Measurements from ENCODE around the gene TGFBRAP1. TPM values are rescaled to one million over a fixed set of nuclear protein-coding genes. Genes with fewer than 3 reads are reported as not detected.
"Not testable (repeated sequence)": the region's sequence is repeated elsewhere in the genome, so short reads cannot be mapped to it uniquely, and the experiment has no call there.

The TGFBRAP1 gene
- total and polyA plus RNA-seq, 2 donors, result 12.1 to 13.9 TPM

DNA sequence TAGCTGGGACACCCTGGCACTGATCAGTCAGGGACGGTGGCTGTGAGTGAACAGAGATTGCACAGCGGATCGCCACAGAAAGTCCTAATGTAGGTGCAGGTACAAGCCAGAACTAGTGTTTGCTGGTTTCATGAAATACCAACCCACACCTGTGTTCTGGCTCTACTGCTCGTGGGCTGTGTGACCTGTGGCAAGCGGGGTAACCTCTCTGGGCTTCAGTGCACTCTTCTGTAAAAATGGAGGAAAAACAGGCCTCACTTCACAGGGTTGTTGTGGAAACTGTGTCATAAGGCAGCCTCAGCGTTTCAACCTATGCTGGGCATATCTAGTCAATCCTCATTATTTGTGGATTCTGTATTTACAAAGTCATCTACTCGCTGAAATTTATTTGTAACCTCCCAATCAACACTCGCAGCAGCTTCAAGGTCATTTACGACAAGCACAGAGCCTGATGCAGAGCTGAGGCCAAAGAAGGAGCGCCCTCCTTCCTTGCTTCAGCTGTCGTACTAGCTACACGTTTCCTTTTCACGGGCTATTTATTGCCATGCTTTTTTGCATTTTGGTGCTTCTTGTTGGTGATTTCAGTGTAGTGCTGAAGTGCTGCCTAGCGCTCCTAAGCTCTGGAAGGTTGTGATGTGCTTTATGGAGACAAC is 58.0 kb downstream of the TGFBRAP1 start:
- DNase-seq (ENCODE audit: extremely low spot score), result no peak
- peaks cover 2% of the 10 kb centered on the region for H3K36me3 ChIP-seq (ENCODE audit: insufficient read depth)
- no peak overlapping the region for H3K27ac ChIP-seq (ENCODE audit: low read depth)
- 93% methylated on average over 14 of the region's 14 CpGs for whole genome bisulfite sequencing
- no peak overlapping the region for H3K4me3 ChIP-seq (ENCODE audit: low read depth, low read length)
- no peaks in the 10 kb centered on the region for H3K4me1 ChIP-seq (ENCODE audit: insufficient read depth)

- 96% methylated on average over 21 of the region's 21 CpGs for WGBS
- no peak overlapping the region for H3K4me3 ChIP-seq (ENCODE audit: low read depth, low read length)
- H3K27ac ChIP-seq (ENCODE audit: low read depth), result no peak overlapping the region
- DNase-seq (ENCODE audit: extremely low spot score), result no peak
- H3K36me3 ChIP-seq (ENCODE audit: insufficient read depth), result peaks cover 2% of the 10 kb centered on the region
- no peaks in the 10 kb centered on the region for H3K4me1 ChIP-seq (ENCODE audit: insufficient read depth)
Observed at GRCh38 chr2:105269426-105269825, 60.1 kb downstream of the TGFBRAP1 start.

GRCh38 chr2:105262651-105263091 is 66.9 kb downstream of the TGFBRAP1 start:
- H3K4me1 ChIP-seq (ENCODE audit: insufficient read depth), result no peaks in the 10 kb centered on the region
- H3K27ac ChIP-seq (ENCODE audit: low read depth), result no peak overlapping the region
- no peak overlapping the region for H3K4me3 ChIP-seq (ENCODE audit: low read depth, low read length)
- no peaks in the 10 kb centered on the region for H3K36me3 ChIP-seq (ENCODE audit: insufficient read depth)
- 69% methylated on average over 10 of the region's 10 CpGs for WGBS
- no peak for DNase-seq (ENCODE audit: extremely low spot score)

DNA sequence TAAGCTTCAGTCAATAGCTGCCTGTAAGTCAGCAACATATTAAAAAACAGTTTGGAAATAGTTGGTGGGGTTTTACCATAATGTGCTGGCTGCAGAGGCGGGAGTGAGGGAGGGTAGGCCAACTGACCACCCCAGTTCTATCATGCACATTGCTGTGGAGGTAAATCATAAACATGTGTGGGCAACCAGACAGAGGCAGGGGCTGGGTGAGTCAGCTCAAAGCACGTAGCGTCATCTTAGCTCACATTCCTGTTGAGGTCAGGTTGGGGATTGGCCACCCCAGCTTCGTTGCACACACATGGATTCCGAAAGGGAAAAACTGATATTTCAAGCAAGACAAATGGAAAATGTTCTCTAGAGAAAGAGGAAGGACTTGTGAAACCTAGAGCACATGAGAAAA is 68.5 kb downstream of the TGFBRAP1 start:
- 55% methylated on average over 5 of the region's 5 CpGs for WGBS
- H3K36me3 ChIP-seq (ENCODE audit: insufficient read depth), result no peaks in the 10 kb centered on the region
- no peaks in the 10 kb centered on the region for H3K4me1 ChIP-seq (ENCODE audit: insufficient read depth)
- no peak overlapping the region for H3K4me3 ChIP-seq (ENCODE audit: low read depth, low read length)
- H3K27ac ChIP-seq (ENCODE audit: low read depth), result no peak overlapping the region
- DNase-seq (ENCODE audit: extremely low spot score), result no peak

- no peak overlapping the region for H3K4me3 ChIP-seq (ENCODE audit: low read depth, low read length)
- no peak overlapping the region for H3K27ac ChIP-seq (ENCODE audit: low read depth)
- 82% methylated on average over 10 of the region's 10 CpGs for WGBS
- DNase-seq (ENCODE audit: extremely low spot score), result no peak
- no peaks in the 10 kb centered on the region for H3K4me1 ChIP-seq (ENCODE audit: insufficient read depth)
- no peaks in the 10 kb centered on the region for H3K36me3 ChIP-seq (ENCODE audit: insufficient read depth)
Observed at GRCh38 chr2:105258835-105259350, 70.6 kb downstream of the TGFBRAP1 start.

DNA sequence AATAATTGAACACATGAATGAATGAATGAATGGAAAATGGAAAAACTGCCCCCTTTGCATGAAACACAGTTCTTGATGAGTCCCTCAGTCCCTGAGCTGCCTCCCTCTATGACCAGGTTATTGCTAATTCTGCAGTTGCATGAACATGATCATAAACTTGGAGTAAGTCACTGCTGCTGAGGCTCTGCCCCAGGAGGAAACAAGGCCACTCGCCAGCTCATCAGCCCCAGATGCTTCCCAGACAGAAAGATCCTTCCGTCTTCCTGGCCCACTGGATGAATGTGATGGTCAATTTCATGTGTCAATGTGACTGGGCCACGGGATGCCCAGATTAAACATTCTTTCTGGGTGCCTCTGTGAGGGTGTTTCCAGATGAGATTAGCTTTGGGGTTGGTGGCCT is 71.6 kb downstream of the TGFBRAP1 start:
- DNase-seq (ENCODE audit: extremely low spot score), result no peak
- Histone ChIP-seq H3K4me1 (ENCODE audit: insufficient read depth) (no peaks in the 10 kb centered on the region), H3K4me3 (ENCODE audit: low read depth, low read length) (no peak overlapping the region), H3K27ac (ENCODE audit: low read depth) (no peak overlapping the region), H3K36me3 (ENCODE audit: insufficient read depth) (no peaks in the 10 kb centered on the region)
- WGBS, result 91% methylated on average over 3 of the region's 3 CpGs

- no peak for DNase-seq (ENCODE audit: extremely low spot score)
- no peak overlapping the region for H3K4me3 ChIP-seq (ENCODE audit: low read depth, low read length)
- WGBS, result 59% methylated on average over 11 of the region's 11 CpGs
- no peaks in the 10 kb centered on the region for H3K36me3 ChIP-seq (ENCODE audit: insufficient read depth)
- H3K27ac ChIP-seq (ENCODE audit: low read depth), result no peak overlapping the region
- H3K4me1 ChIP-seq (ENCODE audit: insufficient read depth), result no peaks in the 10 kb centered on the region
Observed at GRCh38 chr2:105256431-105257047, 73.0 kb downstream of the TGFBRAP1 start.

- no peak for DNase-seq (ENCODE audit: extremely low spot score)
- whole genome bisulfite sequencing, result 85% methylated on average over 2 of the region's 2 CpGs
Observed at GRCh38 chr2:105255979-105256378, 73.6 kb downstream of the TGFBRAP1 start.

GRCh38 chr2:105254531-105255210 is 74.9 kb downstream of the TGFBRAP1 start:
- H3K4me3 ChIP-seq (ENCODE audit: low read depth, low read length), result no peak overlapping the region
- H3K27ac ChIP-seq (ENCODE audit: low read depth), result no peak overlapping the region
- peaks cover 1% of the 10 kb centered on the region for H3K4me1 ChIP-seq (ENCODE audit: insufficient read depth)
- no peaks in the 10 kb centered on the region for H3K36me3 ChIP-seq (ENCODE audit: insufficient read depth)
- no peak for DNase-seq (ENCODE audit: extremely low spot score)
- WGBS, result 85% methylated on average over 5 of the region's 5 CpGs

More at GRCh38 chr2:105255979-105256378, 73.6 kb downstream of the TGFBRAP1 start:
- Histone ChIP-seq H3K27ac (ENCODE audit: low read depth) (no peak overlapping the region), H3K4me3 (ENCODE audit: low read depth, low read length) (no peak overlapping the region), H3K4me1 (ENCODE audit: insufficient read depth) (no peaks in the 10 kb centered on the region), H3K36me3 (ENCODE audit: insufficient read depth) (no peaks in the 10 kb centered on the region)

DNA sequence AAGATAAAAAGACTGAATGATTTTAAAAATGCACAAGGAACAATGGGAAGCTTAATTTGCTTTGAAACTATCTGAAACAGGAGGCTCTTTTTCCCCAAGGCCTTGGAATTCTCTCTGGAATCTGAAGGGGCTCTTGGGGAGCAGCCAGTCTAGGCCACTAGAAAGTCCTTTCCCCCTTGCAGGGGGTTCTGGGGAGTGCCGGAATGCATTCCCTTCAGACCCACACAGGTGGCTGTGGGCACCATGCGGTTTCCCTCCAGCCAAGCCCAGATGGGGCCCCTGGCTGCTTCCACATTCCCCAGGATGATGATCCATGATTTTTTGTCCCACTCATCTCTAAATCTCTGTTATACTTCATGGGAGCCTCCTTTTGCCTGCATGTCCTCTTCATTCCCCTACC is 77.3 kb downstream of the TGFBRAP1 start:
- no peak for DNase-seq (ENCODE audit: extremely low spot score)
- H3K36me3 ChIP-seq (ENCODE audit: insufficient read depth), result no peaks in the 10 kb centered on the region
- WGBS, result 90% methylated on average over 2 of the region's 2 CpGs
- no peak overlapping the region for H3K4me3 ChIP-seq (ENCODE audit: low read depth, low read length)
- no peak overlapping the region for H3K27ac ChIP-seq (ENCODE audit: low read depth)
- peaks cover 1% of the 10 kb centered on the region for H3K4me1 ChIP-seq (ENCODE audit: insufficient read depth)

DNA sequence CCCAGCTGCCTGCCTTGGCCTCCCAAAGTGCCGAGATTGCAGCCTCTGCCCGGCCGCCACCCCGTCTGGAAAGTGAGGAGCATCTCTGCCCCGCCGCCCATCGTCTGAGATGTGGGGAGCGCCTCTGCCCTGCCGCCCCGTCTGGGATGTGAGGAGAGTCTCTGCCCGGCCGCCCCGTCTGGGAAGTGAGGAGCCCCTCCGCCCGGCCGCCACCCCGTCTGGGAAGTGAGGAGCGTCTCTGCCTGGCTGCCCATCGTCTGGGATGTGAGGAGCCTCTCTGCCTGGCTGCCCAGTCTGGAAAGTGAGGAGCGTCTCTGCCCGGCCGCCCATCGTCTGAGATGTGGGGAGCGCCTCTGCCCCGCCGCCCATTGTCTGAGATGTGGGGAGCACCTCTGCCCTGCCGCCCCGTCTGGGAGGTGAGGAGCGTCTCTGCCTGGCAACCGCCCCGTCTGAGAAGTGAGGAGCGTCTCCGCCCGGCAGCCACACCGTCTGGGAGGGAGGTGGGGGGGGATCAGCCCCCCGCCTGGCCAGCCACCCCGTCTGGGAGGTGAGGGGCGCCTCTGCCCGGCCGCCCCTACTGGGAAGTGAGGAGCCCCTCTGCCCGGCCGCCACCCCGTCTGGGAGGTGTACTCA is 78.4 kb downstream of the TGFBRAP1 start:
- H3K36me3 ChIP-seq (ENCODE audit: insufficient read depth); H3K4me1 ChIP-seq (ENCODE audit: insufficient read depth); H3K27ac ChIP-seq (ENCODE audit: low read depth); DNase-seq (ENCODE audit: extremely low spot score); H3K4me3 ChIP-seq (ENCODE audit: low read depth, low read length): not testable (repeated sequence)
- 96% methylated on average over 43 of the region's 43 CpGs for WGBS

- Histone ChIP-seq H3K4me3 (ENCODE audit: low read depth, low read length) (no peak overlapping the region), H3K4me1 (ENCODE audit: insufficient read depth) (peaks cover 1% of the 10 kb centered on the region), H3K27ac (ENCODE audit: low read depth) (no peak overlapping the region), H3K36me3 (ENCODE audit: insufficient read depth) (no peaks in the 10 kb centered on the region)
- WGBS, result 69% methylated on average over 4 of the region's 4 CpGs
- DNase-seq (ENCODE audit: extremely low spot score), result no peak
Observed at GRCh38 chr2:105249891-105250290, 79.6 kb downstream of the TGFBRAP1 start.

GRCh38 chr2:105249181-105249580 is 80.4 kb downstream of the TGFBRAP1 start:
- no peak overlapping the region for H3K4me3 ChIP-seq (ENCODE audit: low read depth, low read length)
- H3K27ac ChIP-seq (ENCODE audit: low read depth), result no peak overlapping the region
- H3K36me3 ChIP-seq (ENCODE audit: insufficient read depth), result no peaks in the 10 kb centered on the region
- H3K4me1 ChIP-seq (ENCODE audit: insufficient read depth), result peaks cover 1% of the 10 kb centered on the region
- WGBS, result 33% methylated on average over 5 of the region's 5 CpGs
- no peak for DNase-seq (ENCODE audit: extremely low spot score)

Data from urinary bladder (tissue), 4 donors.